GM19099 (cell line): ENCODE data around the gene TP53I11.

Experiments
- POLR2A ChIP-seq: IDR thresholded peaks from 3 replicates; pipeline ENCODE4 v1.6.1; 2011; ENCODE audit warnings: low read depth; ENCODE audit not compliant: insufficient read length; ENCODE audit errors: extremely low read depth

Gene TP53I11

DNA sequence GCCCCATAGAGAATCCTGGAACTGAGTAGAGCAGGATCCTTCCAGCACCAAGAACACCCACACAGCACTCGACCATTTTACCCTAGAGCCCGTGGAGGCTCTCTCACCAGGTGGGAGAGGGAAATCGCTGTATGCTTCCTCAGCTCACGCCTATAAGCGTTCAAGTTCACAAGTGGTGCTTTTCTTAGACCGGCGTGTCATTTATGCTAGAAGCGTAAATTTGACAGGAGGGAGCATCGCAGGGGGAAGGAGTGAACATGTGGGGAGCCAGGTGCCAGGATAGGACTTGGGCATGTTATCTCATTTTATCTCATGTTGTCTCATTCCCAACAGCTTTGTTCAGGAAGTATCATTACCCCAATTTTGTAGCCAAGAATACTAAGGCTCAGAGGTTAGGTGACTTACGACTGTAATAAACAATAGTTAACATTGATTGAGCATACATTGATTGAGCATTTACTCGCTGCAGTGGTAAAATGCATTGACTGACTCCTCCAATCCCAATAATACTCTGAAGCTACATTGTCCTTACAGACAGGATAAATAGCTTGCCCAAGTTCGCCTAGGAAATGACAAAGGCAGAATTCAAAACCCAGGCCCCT is 19.1 kb upstream of the TP53I11 start:
- TF ChIP-seq POLR2A, result no peak

- TF ChIP-seq POLR2A, result no peak
These were observed 17.8 kb upstream of the TP53I11 start for GRCh38 chr11:44968510-44968909.

GRCh38 chr11:44967930-44968496 is 17.3 kb upstream of the TP53I11 start:
- no peak for TF ChIP-seq POLR2A

DNA sequence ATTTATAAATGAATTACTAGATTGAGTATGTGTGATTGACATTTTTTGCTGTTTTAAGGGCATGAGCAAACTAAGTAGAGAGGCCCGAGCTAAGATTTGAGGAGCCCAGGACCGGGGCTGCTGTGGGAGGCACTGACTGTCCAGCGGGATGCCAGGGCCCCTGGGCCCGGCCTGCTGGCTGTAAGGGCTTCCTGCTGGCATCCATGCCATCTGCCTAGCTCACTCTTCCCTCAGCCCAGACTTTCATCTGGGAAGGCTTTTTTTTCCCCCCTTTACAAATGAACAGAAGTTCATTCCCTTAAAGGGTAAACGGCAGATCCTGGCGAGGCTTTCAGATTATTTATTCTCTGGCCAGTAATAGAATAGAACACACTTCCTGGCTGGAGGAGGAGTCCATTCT is 16.0 kb upstream of the TP53I11 start:
- no peak for TF ChIP-seq POLR2A

DNA sequence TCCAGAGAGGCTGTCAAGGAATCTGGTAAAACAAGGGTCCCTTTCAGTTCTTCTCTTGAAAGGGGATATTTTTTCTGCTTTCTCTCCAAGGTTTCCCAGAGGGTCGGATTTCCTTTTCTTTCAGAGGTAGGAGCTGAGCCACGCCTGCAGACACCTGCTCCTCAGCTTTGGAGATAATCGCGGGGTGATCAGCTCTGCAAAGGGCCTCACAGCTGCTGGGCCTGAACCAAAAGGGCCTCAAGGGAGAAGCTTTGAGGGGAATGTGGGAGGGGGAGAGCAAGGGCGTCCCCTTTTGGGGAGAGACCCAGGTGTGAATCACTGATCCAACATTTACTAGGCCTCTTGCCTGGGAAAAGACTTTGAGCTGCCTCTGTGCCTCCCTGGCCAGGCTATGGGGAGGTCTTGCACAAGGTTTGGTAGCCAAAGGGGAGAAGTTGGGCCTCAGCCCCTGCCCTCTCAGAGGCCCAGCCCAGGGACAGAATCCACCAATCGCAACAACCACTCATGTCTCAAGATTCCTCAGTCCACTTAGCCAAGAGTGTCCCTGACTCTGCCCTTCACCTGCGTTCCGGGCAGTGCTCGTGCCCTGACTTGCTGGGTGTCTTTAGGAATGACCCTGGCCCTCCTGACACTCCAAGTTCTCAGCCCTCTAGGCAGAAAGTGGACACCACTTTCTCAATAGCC is 14.0 kb upstream of the TP53I11 start:
- no peak for TF ChIP-seq POLR2A

DNA sequence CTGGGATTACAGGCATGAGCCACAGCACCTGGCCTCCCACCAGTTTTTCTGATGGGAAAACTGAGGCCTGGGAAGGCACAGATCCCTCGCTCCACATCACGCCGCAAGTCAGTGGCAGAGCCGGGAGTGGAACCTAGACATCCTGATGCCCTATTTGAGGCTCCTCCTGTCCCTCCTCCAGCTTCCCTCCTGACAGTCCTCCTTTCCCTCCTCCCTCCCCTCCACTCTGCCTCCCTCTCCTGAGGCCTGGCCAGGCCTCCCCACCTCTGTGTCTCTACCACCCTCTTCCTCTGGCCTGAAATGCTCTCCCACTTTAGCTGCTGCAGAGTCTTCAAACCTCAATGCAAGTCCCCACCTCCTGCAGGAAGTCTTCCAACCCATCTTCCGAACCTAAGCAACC is 13.3 kb upstream of the TP53I11 start:
- TF ChIP-seq POLR2A, result no peak

- no peak for TF ChIP-seq POLR2A
These were observed 12.5 kb upstream of the TP53I11 start for GRCh38 chr11:44963136-44963535.

GRCh38 chr11:44962464-44962863 is 11.8 kb upstream of the TP53I11 start:
- TF ChIP-seq POLR2A, result no peak

- TF ChIP-seq POLR2A, result no peak
These were observed 9.6 kb upstream of the TP53I11 start for GRCh38 chr11:44960200-44960845.

DNA sequence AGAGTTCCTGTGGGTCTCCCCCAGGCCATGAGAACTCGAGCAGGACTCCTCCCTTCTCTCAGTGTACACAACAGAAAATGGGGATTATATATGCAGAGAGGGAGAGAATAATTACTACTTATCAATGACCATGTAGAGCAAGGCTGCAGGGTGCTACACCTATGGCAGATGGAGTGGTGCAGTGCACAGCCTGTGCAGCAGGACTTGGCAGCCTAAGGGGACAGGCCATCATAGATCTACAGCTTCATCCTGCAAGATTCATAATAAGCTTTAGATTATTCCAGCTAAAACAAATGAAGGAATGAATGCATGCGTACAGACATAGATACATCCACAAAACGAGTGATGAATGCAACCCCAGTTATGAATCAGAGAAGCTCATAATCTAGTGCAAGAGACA is 8.4 kb upstream of the TP53I11 start:
- no peak for TF ChIP-seq POLR2A

DNA sequence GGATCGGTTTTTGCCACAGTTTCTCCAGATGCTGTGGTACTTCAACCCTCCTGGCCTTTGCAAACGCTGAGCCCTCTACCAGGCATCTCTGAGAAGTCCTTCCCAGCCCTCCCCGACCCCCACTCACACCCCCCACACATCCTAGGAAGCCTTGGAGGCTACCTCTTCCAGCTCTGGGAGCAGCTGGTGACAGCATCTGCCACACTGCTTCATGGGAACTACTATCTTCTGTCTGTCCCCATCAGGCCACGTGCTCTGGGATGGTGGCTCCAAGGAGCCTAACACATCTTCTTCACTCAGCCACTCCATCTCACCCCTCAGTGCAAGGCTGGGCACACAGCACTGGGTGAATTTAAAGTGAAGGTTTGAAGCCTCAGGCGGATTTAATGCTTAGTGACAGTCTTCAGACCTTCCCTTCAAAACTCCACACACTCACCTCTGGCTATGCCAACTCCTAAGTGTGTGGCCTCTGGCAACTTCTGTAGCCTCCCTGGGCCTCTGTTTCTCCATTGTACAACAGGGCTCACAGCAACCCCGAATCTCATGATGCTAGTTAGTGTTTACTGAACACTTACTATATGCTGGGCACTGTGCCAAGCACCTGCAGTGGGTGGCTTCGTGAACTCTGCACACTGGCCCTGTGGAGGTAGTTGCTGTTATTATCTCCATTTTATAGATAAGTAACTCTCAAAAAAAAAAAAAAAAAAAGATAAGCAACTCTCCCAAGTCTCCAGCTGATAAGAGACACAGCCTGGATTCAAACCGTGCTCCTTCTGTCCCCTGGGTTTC is 7.3 kb upstream of the TP53I11 start:
- TF ChIP-seq POLR2A, result no peak

DNA sequence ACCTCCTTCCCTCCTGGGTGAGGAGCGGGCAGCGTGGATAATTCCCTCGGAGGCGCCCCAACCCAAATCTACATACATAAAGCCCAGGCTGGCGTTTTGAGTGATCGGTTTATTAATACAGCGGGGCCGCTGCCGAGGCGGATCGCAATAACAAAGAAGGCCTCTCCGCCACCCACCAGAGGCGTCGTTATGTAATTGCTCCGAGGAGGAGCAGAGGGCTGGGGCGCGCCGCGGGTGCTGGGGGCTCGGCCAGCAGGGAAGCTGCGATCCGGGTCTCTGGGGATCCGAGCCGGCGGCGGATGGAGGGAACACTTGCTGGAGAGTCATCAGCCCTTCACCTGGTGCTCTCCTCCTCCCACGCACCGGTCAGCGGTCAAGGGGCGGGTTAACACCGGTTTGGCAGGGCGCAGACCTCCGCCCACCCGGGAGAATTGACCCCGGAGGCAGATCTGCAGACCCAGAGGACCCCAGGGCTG is 6.4 kb upstream of the TP53I11 start:
- no peak for TF ChIP-seq POLR2A

GRCh38 chr11:44955015-44955738 is 4.5 kb upstream of the TP53I11 start:
- no peak for TF ChIP-seq POLR2A

- no peak for TF ChIP-seq POLR2A
These were observed 3.6 kb upstream of the TP53I11 start for GRCh38 chr11:44954051-44954906.
